H1 (cell line): Measurements from ENCODE around the gene ERVV-1. TPM values are rescaled to one million over a fixed set of nuclear protein-coding genes. Genes with fewer than 3 reads are reported as not detected.

Source experiments
- CTCF ChIA-PET: fragments of 300-600 bp; sonication (Branson Sonifier 250); formaldehyde crosslinking; loops from one replicate; lab custom pipeline; 2021; ENCODE audit not compliant: partially characterized antibody; lab: Charles Lee
- POLR2A ChIA-PET: fragments of 300-600 bp; sonication (Branson Sonifier 250); formaldehyde crosslinking; loops from one replicate; lab custom pipeline; 2021; ENCODE audit warnings: inconsistent platforms; ENCODE audit not compliant: partially characterized antibody; lab: Charles Lee
- DNase-seq, 2 experiments: peaks; one replicate each; pipeline versions ENCODE4 v3.0.0 to v3.0.0-alpha.2; 2010 to 2022; ENCODE audit warnings: low spot score in 2 of 2, low read depth in 1 of 2, mixed read lengths in 1 of 2
- FAIRE-seq: peaks from 2 replicates; lab custom pipeline; 2011; peaks lifted over from hg19 to GRCh38; lab: Jason Lieb, UNC
- H2AFZ ChIP-seq: 2 replicates; pipeline ENCODE4 v1.8.1; 2012; ENCODE audit warnings: low read length, inconsistent platforms
- H2AK5ac ChIP-seq: 2 replicates; pipeline ENCODE4 v1.6.1; 2013; ENCODE audit warnings: low read depth, low read length
- H2BK120ac ChIP-seq: replicated peaks from 2 replicates; pipeline ENCODE3; 2013; ENCODE audit warnings: low read depth, low read length, inconsistent platforms
- H2BK12ac ChIP-seq: 2 replicates; pipeline ENCODE4 v1.6.1; 2013; ENCODE audit warnings: low read depth, low read length
- H2BK15ac ChIP-seq: 2 replicates; pipeline ENCODE4 v1.6.1; 2013; ENCODE audit warnings: low read length
- H2BK20ac ChIP-seq: 2 replicates; pipeline ENCODE4 v1.6.1; 2013; ENCODE audit warnings: low read length
- H2BK5ac ChIP-seq: 2 replicates; pipeline ENCODE4 v1.6.1; 2013; ENCODE audit warnings: low read depth, low read length
- H3K14ac ChIP-seq: 2 replicates; pipeline ENCODE4 v1.6.1; 2013; ENCODE audit warnings: inconsistent platforms; ENCODE audit not compliant: insufficient read length
- H3K18ac ChIP-seq: 2 replicates; pipeline ENCODE4 v1.6.1; 2013; ENCODE audit warnings: low read length; ENCODE audit errors: extremely low read depth
- H3K23ac ChIP-seq: 2 replicates; pipeline ENCODE4 v1.6.1; 2013; ENCODE audit warnings: inconsistent platforms; ENCODE audit not compliant: insufficient read length
- H3K23me2 ChIP-seq: 2 replicates; pipeline ENCODE4 v1.6.1; 2013; ENCODE audit warnings: low read depth, low read length
- H3K27ac ChIP-seq: 2 replicates; pipeline ENCODE4 v1.6.1; 2011; ENCODE audit warnings: low read depth, low read length, inconsistent platforms
- H3K27me3 ChIP-seq, 4 experiments: replicated peaks in 1 of 4; 1 replicate in 1 of 4; 2 replicates in 3 of 4; pipeline versions ENCODE4 v1.6.1 to v1.8.1; 2011 to 2013; ENCODE audit warnings: low read length in 3 of 4, mild to moderate bottlenecking in 3 of 4, inconsistent platforms in 2 of 4, mixed read lengths in 2 of 4, moderate library complexity in 1 of 4; ENCODE audit not compliant: control insufficient read depth in 3 of 4, insufficient read depth in 3 of 4; ENCODE audit errors: extremely low read depth in 1 of 4
- H3K36me3 ChIP-seq, 4 experiments: 2 replicates each; pipeline versions ENCODE4 v1.6.1 to v1.8.1; 2011 to 2013; ENCODE audit warnings: mild to moderate bottlenecking in 4 of 4, low read length in 3 of 4, moderate library complexity in 2 of 4, control low read depth in 1 of 4, inconsistent platforms in 1 of 4; ENCODE audit not compliant: insufficient read depth in 4 of 4, control insufficient read depth in 2 of 4
- H3K4ac ChIP-seq: replicated peaks from 2 replicates; pipeline ENCODE3; 2013; ENCODE audit warnings: low read length, low read depth, mixed read lengths, inconsistent platforms; ENCODE audit not compliant: insufficient read length
- H3K4me1 ChIP-seq, 4 experiments: replicated peaks in 1 of 4; 1 replicate in 1 of 4; 2 replicates in 3 of 4; pipeline versions ENCODE4 v1.6.1 to v1.8.1; 2011 to 2013; ENCODE audit warnings: low read length in 3 of 4, inconsistent platforms in 2 of 4, mixed read lengths in 1 of 4; ENCODE audit not compliant: insufficient read depth in 4 of 4, control insufficient read depth in 3 of 4
- H3K4me2 ChIP-seq, 2 experiments: 2 replicates each; pipeline versions ENCODE4 v1.6.1 to v1.8.1; 2011 to 2013; ENCODE audit warnings: low read depth in 2 of 2, low read length in 2 of 2, control low read depth in 1 of 2, inconsistent platforms in 1 of 2, mild to moderate bottlenecking in 1 of 2; ENCODE audit not compliant: insufficient read depth in 1 of 2
- H3K4me3 ChIP-seq, 4 experiments: fragments of 200-600, 300-600 bp in 1 of 4; sonication (generic), shearing (Covaris generic), sonication (Bioruptor Twin) in 1 of 4; 2 replicates each; pipeline versions ENCODE4 v1.5.1 to v1.8.1; 2011 to 2016; ENCODE audit warnings: low read length in 4 of 4, low read depth in 3 of 4, control low read depth in 2 of 4, inconsistent platforms in 2 of 4, mild to moderate bottlenecking in 2 of 4, mixed read lengths in 1 of 4, moderate library complexity in 1 of 4; ENCODE audit not compliant: insufficient read depth in 2 of 4; ENCODE audit errors: extremely low read depth in 1 of 4
- H3K56ac ChIP-seq: replicated peaks from 2 replicates; pipeline ENCODE3; 2013; ENCODE audit warnings: low read depth, mild to moderate bottlenecking, mixed read lengths, low read length, inconsistent platforms; ENCODE audit not compliant: insufficient read length
- H3K79me1 ChIP-seq: 2 replicates; pipeline ENCODE4 v1.6.1; 2013; ENCODE audit warnings: low read depth, low read length, control low read depth
- H3K79me2 ChIP-seq, 2 experiments: 2 replicates each; pipeline versions ENCODE4 v1.6.1 to v1.8.1; 2012 to 2013; ENCODE audit warnings: low read length in 2 of 2, mild to moderate bottlenecking in 2 of 2, inconsistent platforms in 1 of 2; ENCODE audit not compliant: insufficient read depth in 2 of 2, control insufficient read depth in 1 of 2
- H3K9ac ChIP-seq, 4 experiments: replicated peaks in 1 of 4; 1 replicate in 1 of 4; 2 replicates in 3 of 4; pipeline versions ENCODE4 v1.6.1 to v1.8.1; 2011 to 2013; ENCODE audit warnings: low read depth in 3 of 4, low read length in 3 of 4, control low read depth in 2 of 4, mild to moderate bottlenecking in 2 of 4, moderate library complexity in 2 of 4, inconsistent platforms in 1 of 4; ENCODE audit errors: extremely low read depth in 1 of 4
- H3K9me3 ChIP-seq, 2 experiments: 2 replicates each; pipeline versions ENCODE4 v1.6.1 to v1.8.1; 2012 to 2013; ENCODE audit warnings: mild to moderate bottlenecking in 2 of 2, moderate library complexity in 2 of 2, control low read depth in 1 of 2, inconsistent platforms in 1 of 2, low read depth in 1 of 2, low read length in 1 of 2, mixed read lengths in 1 of 2; ENCODE audit not compliant: insufficient read depth in 2 of 2
- H4K20me1 ChIP-seq, 2 experiments: replicated peaks in 1 of 2; 2 replicates each; pipeline versions ENCODE3 to v1.8.1; 2011 to 2013; ENCODE audit warnings: inconsistent platforms in 2 of 2, low read length in 2 of 2, mild to moderate bottlenecking in 1 of 2; ENCODE audit not compliant: insufficient read depth in 2 of 2, control insufficient read depth in 1 of 2
- H4K5ac ChIP-seq: 2 replicates; pipeline ENCODE4 v1.6.1; 2013; ENCODE audit warnings: low read length, low read depth, mixed read lengths, inconsistent platforms; ENCODE audit not compliant: insufficient read length
- H4K8ac ChIP-seq: 2 replicates; pipeline ENCODE4 v1.8.0; 2013; ENCODE audit warnings: mild to moderate bottlenecking, moderate library complexity, low read length, inconsistent platforms; ENCODE audit not compliant: insufficient read depth; ENCODE audit errors: extremely low read depth
- H4K91ac ChIP-seq: replicated peaks from 2 replicates; pipeline ENCODE3; 2013; ENCODE audit warnings: low read length, mixed read lengths, inconsistent platforms; ENCODE audit not compliant: insufficient read length
- E2F6 ChIP-seq: IDR thresholded peaks from 2 replicates; pipeline ENCODE4 v1.6.1; 2012; ENCODE audit warnings: inconsistent platforms
- EZH2 ChIP-seq: fragments of 200-600 bp; sonication (generic); IDR thresholded peaks from 2 replicates; pipeline ENCODE4 v1.7.1; 2012; ENCODE audit warnings: low read depth, mild to moderate bottlenecking, moderate library complexity, low read length, inconsistent platforms; ENCODE audit not compliant: severe bottlenecking
- HDAC2 ChIP-seq, 2 experiments: fragments of 300-600 bp in 1 of 2; sonication (generic) in 1 of 2; IDR thresholded peaks; 2 replicates each; pipeline ENCODE4 v1.6.1; 2011 to 2012; ENCODE audit warnings: low read depth in 2 of 2, low read length in 2 of 2, mild to moderate bottlenecking in 2 of 2, moderate library complexity in 2 of 2, borderline replicate concordance in 1 of 2, inconsistent platforms in 1 of 2
- KDM4A ChIP-seq: IDR thresholded peaks from one replicate; pipeline ENCODE4 v1.7.1; 2012; ENCODE audit warnings: low read depth, mild to moderate bottlenecking, moderate library complexity, low read length, inconsistent platforms; ENCODE audit not compliant: severe bottlenecking
- MAX ChIP-seq: IDR thresholded peaks from 2 replicates; pipeline ENCODE4 v1.6.1; 2012; ENCODE audit warnings: inconsistent platforms
- RNF2 ChIP-seq: fragments of 200-900, 300-1000 bp; sonication (generic); IDR thresholded peaks from 2 replicates; pipeline ENCODE4 v1.7.1; 2016; ENCODE audit warnings: borderline replicate concordance, low read depth, mild to moderate bottlenecking, antibody characterized with exemption, low read length; ENCODE audit not compliant: poor library complexity, severe bottlenecking; ENCODE audit errors: missing control alignments
- TBP ChIP-seq: IDR thresholded peaks from 2 replicates; pipeline ENCODE4 v1.6.1; 2011; ENCODE audit warnings: low read depth, low read length, improper control_type of control experiment
- WGBS, 2 experiments: shearing (Covaris generic) in 1 of 2; methylation state at CpG; one replicate each; pipeline versions ENCODE4 v1.1.6 to v1.1.7; 2013 to 2015; ENCODE audit warnings: low lambda C conversion rate in 2 of 2, mixed read lengths in 2 of 2, inconsistent platforms in 1 of 2, low coverage in 1 of 2, missing lambda C conversion rate in 1 of 2; ENCODE audit not compliant: insufficient replicate concordance in 2 of 2, insufficient coverage in 1 of 2, insufficient read length in 1 of 2; ENCODE audit errors: extremely low coverage in 1 of 2, missing lambda C conversion rate in 1 of 2; 5-methylcytosine and 5-hydroxymethylcytosine counted together
- polyA plus RNA-seq, 7 experiments: library from polyadenylated mRNA; depleted of rRNA in 3 of 7; stranded (reverse) in 5 of 7; unstranded in 2 of 7; fragments of >200 nt in 5 of 7; fragments of 200-250 nt in 2 of 7; gene quantifications; 1 replicate in 5 of 7; 2 replicates in 1 of 7; 4 replicates in 1 of 7; pipeline versions ENCODE4 v1.2.1 to v1.2.3, GENCODE V29; 2011 to 2013; ENCODE audit warnings: missing spikeins in 2 of 7, mixed read lengths in 2 of 7
- total RNA-seq: library from RNA; stranded (reverse); fragmentation: NEBNext Ultra II Directional; extraction: Animal tissue kit (Norgen Biotek cat#: 25700); gene quantifications from 2 replicates; pipeline ENCODE4 v1.2.1, GENCODE V29; 2021

ERVV-1 gene
- total and polyA plus RNA-seq, 2 of the 8 experiments (the other 6 are each of a cell fraction or from before 2014, with no cell fraction given): not detected

GRCh38 chr19:52992109-52993004 lies 21.4 kb upstream of the ERVV-1 start:
- H3K9ac ChIP-seq: no peak overlapping the region
- no peaks in the 10 kb centered on the region for H4K20me1 ChIP-seq
- H3K23me2 ChIP-seq: peaks cover 9% of the 10 kb centered on the region
- no peak for FAIRE-seq
- ChIA-PET POLR2A (no interaction called here), CTCF (no interaction called here)
- no peak overlapping the region for H3K23ac ChIP-seq
- no peak overlapping the region for H2AFZ ChIP-seq
- peak overlapping the region; percentile 4; the same call in 1 of the 2 replicates for H3K18ac ChIP-seq
- H3K4me2 ChIP-seq: peak overlapping the region; percentile 66 to 81
- peaks cover 3 to 16% (median 14%) of the 10 kb centered on the region in 4 experiments for H3K27me3 ChIP-seq
- no peak overlapping the region for H3K4ac ChIP-seq
- peak in 1 of 2 experiments; percentile 57 for DNase-seq
- WGBS, 2 experiments: 22 to 100% methylated on average over 3 to 26 of the region's 26 CpGs
- no peak overlapping the region for H2BK20ac ChIP-seq
- peak overlapping the region; percentile 75; the same call in 1 of the 2 replicates for H2AK5ac ChIP-seq
- peak overlapping the region; percentile 40 to 62 (median 51) for H3K4me3 ChIP-seq
- peaks cover 0 to 7% (median 2%) of the 10 kb centered on the region in 4 experiments; a peak in 2 of 7 replicates for H3K4me1 ChIP-seq
- H3K36me3 ChIP-seq: no peaks in the 10 kb centered on the region
- no peaks in the 10 kb centered on the region for H3K79me1 ChIP-seq
- peak overlapping the region; percentile 64; the same call in 1 of the 2 replicates for H4K8ac ChIP-seq
- H3K79me2 ChIP-seq: no peaks in the 10 kb centered on the region
- no peak for TF ChIP-seq TBP
- no peak for TF ChIP-seq RNF2
- TF ChIP-seq E2F6: peak; percentile 80
- TF ChIP-seq HDAC2 (IDR thresholded peaks at IDR 0.05; ENCODE audit: borderline replicate concordance in 1 of 2, low read depth in 2 of 2, low read length in 2 of 2): no peak
- TF ChIP-seq EZH2: peak; percentile 32
- peak; percentile 87 for TF ChIP-seq MAX
- peak; percentile 43 for TF ChIP-seq KDM4A
- no peak overlapping the region for H2BK120ac ChIP-seq
- H4K91ac ChIP-seq: no peak overlapping the region
- H3K9me3 ChIP-seq: no peaks in the 10 kb centered on the region; a peak in 1 of 4 replicates
- H2BK5ac ChIP-seq: no peak overlapping the region
- H2BK12ac ChIP-seq: no peak overlapping the region
- no peak overlapping the region for H3K14ac ChIP-seq
- H4K5ac ChIP-seq: no peak overlapping the region
- no peak overlapping the region for H3K56ac ChIP-seq
- 0 out of 2 replicates have a peak overlapping the region, but pooled peaks have one; percentile 29 for H2BK15ac ChIP-seq
- H3K27ac ChIP-seq: no peak overlapping the region
